Measurements from ENCODE around the gene PTGR3.

Gene PTGR3

GRCh38 chr18:75167759-75168618, 41.0 kb downstream of the PTGR3 start:
- no peak for DNase-seq

GRCh38 chr18:75167137-75167536, 41.8 kb downstream of the PTGR3 start:
- DNase-seq: no peak

DNA sequence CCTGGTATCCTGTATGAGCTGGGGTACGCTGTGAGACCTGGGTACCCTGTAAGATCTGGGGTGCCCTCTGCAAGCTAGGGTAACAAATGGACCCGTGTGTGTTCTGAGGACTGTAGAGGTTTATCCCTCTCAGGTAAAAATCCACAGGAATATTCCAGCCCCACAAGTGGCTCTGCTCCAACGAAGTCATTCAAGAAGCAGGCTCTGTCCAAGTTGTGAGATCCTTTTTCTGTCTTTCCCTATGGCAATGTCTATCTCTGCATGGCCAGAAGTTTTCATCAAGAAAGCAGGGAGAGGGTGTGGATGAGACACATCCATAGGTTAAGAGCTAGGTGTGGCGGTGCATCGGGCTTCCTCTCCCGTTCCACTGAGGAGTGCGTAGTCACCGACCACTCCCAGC, 43.0 kb downstream of the PTGR3 start:
- no peak for DNase-seq

DNA sequence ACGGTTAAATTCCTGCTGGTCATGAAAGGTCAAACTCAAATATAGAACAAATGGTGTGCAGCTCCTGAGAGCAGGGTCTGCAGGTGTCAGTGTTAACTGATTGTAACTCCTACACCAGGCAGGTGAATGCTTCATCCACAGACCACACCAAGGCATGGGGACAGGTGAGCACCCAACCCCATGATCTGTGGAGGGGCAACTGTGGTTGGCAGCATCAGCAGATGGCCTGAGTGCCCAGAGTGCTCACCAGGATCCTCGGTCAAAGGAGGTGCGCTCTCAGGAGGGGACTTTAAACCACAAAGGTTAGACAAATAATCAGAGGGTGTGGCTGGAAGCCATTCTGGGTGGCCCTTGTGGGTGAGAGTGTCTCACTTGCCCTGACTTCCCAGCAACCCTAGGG, 44.5 kb downstream of the PTGR3 start:
- no peak for DNase-seq

GRCh38 chr18:75163736-75164135, 45.2 kb downstream of the PTGR3 start:
- DNase-seq: no peak

DNA sequence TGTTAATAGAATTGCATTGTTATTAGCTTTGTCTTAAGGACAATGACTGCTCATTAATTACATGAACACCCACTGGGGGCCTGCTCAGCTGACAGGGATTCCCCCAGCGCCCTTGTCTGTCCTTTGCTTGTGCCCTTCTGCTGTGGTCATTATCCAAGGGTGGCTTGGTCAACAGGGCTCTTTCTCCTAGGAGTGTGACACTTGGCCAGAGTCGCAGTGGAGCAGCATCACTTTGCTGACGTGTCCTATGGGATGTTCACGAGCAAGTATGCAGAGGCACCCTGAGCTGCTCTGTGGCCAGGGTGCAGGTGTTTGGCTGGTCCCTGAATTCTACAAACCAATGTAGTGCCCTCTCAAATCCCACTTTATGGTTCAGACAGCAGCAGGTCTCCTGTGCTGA, 46.0 kb downstream of the PTGR3 start:
- DNase-seq: no peak

GRCh38 chr18:75162467-75162866, 46.5 kb downstream of the PTGR3 start:
- no peak for DNase-seq

- DNase-seq: peak; percentile 76 to 79
These were observed 47.5 kb downstream of the PTGR3 start for GRCh38 chr18:75161256-75162028.

DNA sequence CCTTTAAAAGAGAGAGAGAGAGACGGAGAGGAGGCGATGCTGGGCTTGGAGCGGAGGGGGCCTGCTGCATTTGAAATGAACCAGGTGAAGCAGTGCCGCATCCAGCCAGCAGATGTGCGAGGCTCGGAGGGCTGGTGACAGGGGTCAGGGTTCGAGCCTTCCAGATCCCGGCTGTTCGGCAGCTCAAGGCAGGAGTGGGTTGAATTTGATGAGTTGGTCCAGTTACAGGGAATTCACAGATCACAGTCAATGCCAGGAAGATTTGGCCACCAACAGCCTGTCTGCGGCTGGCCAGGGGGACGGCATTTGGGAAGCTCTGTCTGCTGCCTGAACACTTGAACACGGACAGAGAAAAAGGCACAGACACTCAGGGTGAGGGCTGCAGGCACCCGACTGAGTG, 48.6 kb downstream of the PTGR3 start:
- peak in 1 of 2 experiments; percentile 45 for DNase-seq

DNA sequence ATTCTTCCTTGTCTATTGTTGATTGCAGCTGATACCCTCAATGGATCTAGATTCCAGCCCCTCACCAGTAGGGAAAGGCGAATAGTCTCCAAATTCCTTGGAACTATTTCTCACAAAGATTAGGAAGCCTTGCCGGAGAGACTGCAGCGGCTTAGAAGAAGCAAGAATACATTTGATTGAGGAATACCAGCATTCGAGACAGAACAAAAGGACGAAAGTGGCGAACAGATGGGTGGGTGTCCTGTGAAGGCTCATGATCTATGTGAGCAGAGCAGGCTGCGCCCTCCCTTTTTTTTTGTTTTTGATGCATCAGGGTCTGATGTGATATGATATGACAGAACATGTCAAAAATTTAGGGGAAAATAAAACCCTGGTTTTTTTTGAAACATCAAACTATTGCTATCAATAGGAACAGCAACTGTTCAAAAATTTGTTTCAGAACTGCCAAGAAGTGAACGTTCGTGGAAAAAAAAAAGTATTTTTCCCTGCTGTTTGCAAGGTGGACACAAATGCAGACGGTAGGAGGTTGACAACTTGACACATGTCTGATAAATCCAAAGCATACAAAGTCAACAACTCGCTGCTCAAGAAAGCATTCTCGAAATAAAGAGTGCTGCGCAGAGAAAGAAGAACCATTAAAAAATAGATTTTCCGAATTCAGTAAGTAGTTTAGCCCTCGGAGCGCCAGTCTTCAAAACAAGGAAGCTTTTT, 49.1 kb downstream of the PTGR3 start:
- no peak for DNase-seq

GRCh38 chr18:75159238-75159518, 49.8 kb downstream of the PTGR3 start:
- DNase-seq: no peak

Measured in SHP77 (cell line).